Measurements from ENCODE around the gene KDM5B. TPM values are rescaled to one million over a fixed set of nuclear protein-coding genes. Genes with fewer than 3 reads are reported as not detected.
"Not testable (repeated sequence)": the region's sequence is repeated elsewhere in the genome, so short reads cannot be mapped to it uniquely, and the experiment has no call there.

Gene KDM5B
- total RNA-seq, 1 experiment from 2014 or later: 86.7 TPM

- CTCF ChIA-PET: no interaction called here
Measured at GRCh38 chr1:202716654-202717053, 91.6 kb downstream of the KDM5B start.

GRCh38 chr1:202714202-202714601 lies 94.0 kb downstream of the KDM5B start:
- H3K4me1 Mint-ChIP-seq (ENCODE audit: low read depth, unreplicated experiment); H3K36me3 Mint-ChIP-seq (ENCODE audit: insufficient read depth, unreplicated experiment); DNase-seq; BruUV-seq (replicated peaks); H3K4me3 Mint-ChIP-seq (ENCODE audit: low read depth, unreplicated experiment); H3K9me3 Mint-ChIP-seq (ENCODE audit: low read depth, unreplicated experiment); H3K27ac Mint-ChIP-seq (ENCODE audit: unreplicated experiment): not testable (repeated sequence)
- CTCF ChIA-PET: interaction anchor here (0.7 to 1.0 kb wide), 2 partner anchors 33 to 55 kb away, joined by 3 to 5 read pairs; no protein-coding TSS in a partner anchor
- peaks cover 57% of the 10 kb centered on the region for H3K27me3 Mint-ChIP-seq (ENCODE audit: unreplicated experiment)
- intact Hi-C loops (cut with micrococcal nuclease; ENCODE audit: unreplicated experiment): loop anchor here (10.0 kb wide), 1 partner anchor 529 kb away; no protein-coding TSS in a partner anchor

More at GRCh38 chr1:202716654-202717053, 91.6 kb downstream of the KDM5B start:
- peaks cover 3% of the 10 kb centered on the region for H3K36me3 Mint-ChIP-seq (ENCODE audit: insufficient read depth, unreplicated experiment)
- no peak for TF ChIP-seq CTCF (IDR thresholded peaks at IDR 0.05; ENCODE audit: unreplicated experiment)
- no peak for DNase-seq
- H3K4me1 Mint-ChIP-seq (ENCODE audit: low read depth, unreplicated experiment): peaks cover 10% of the 10 kb centered on the region
- no peak overlapping the region for H3K27ac Mint-ChIP-seq (ENCODE audit: unreplicated experiment)
- no peak overlapping the region for H3K4me3 Mint-ChIP-seq (ENCODE audit: low read depth, unreplicated experiment)
- peaks cover 33% of the 10 kb centered on the region for H3K27me3 Mint-ChIP-seq (ENCODE audit: unreplicated experiment)
- no TSS peak for BruUV-seq (replicated peaks)
- intact Hi-C loops (cut with micrococcal nuclease; ENCODE audit: unreplicated experiment): loop anchor here (5.0 to 10.0 kb wide), 2 partner anchors 254 to 532 kb away; no protein-coding TSS in a partner anchor
- H3K9me3 Mint-ChIP-seq (ENCODE audit: low read depth, unreplicated experiment): no peaks in the 10 kb centered on the region

- DNase-seq: peak; percentile 49
- H3K36me3 Mint-ChIP-seq (ENCODE audit: insufficient read depth, unreplicated experiment): no peaks in the 10 kb centered on the region
- no peak overlapping the region for H3K27ac Mint-ChIP-seq (ENCODE audit: unreplicated experiment)
- no TSS peak for BruUV-seq (replicated peaks)
- no peak overlapping the region for H3K4me3 Mint-ChIP-seq (ENCODE audit: low read depth, unreplicated experiment)
- TF ChIP-seq CTCF (IDR thresholded peaks at IDR 0.05; ENCODE audit: unreplicated experiment): no peak
- CTCF ChIA-PET: interaction anchor here (0.6 to 1.6 kb wide), 6 partner anchors 13 to 360 kb away, joined by 3 to 8 read pairs (median 4); no protein-coding TSS in a partner anchor
- intact Hi-C loops (cut with micrococcal nuclease; ENCODE audit: unreplicated experiment): loop anchor here (10.0 kb wide), 1 partner anchor 528 kb away; no protein-coding TSS in a partner anchor
- H3K4me1 Mint-ChIP-seq (ENCODE audit: low read depth, unreplicated experiment): peaks cover 10% of the 10 kb centered on the region
- H3K9me3 Mint-ChIP-seq (ENCODE audit: low read depth, unreplicated experiment): no peaks in the 10 kb centered on the region
- H3K27me3 Mint-ChIP-seq (ENCODE audit: unreplicated experiment): peaks cover 68% of the 10 kb centered on the region
Measured at GRCh38 chr1:202713110-202713509, 95.1 kb downstream of the KDM5B start.

GRCh38 chr1:202711949-202712635 lies 96.1 kb downstream of the KDM5B start:
- Mint-ChIP-seq H3K4me1 (ENCODE audit: low read depth, unreplicated experiment) (peaks cover 10% of the 10 kb centered on the region), H3K4me3 (ENCODE audit: low read depth, unreplicated experiment) (no peak overlapping the region), H3K36me3 (ENCODE audit: insufficient read depth, unreplicated experiment) (no peaks in the 10 kb centered on the region), H3K9me3 (ENCODE audit: low read depth, unreplicated experiment) (no peaks in the 10 kb centered on the region), H3K27me3 (ENCODE audit: unreplicated experiment) (peaks cover 79% of the 10 kb centered on the region), H3K27ac (ENCODE audit: unreplicated experiment) (no peak overlapping the region)
- TF ChIP-seq CTCF (IDR thresholded peaks at IDR 0.05; ENCODE audit: unreplicated experiment): no peak
- DNase-seq: no peak
- CTCF ChIA-PET: interaction anchor here (0.5 to 1.6 kb wide), 4 partner anchors 12 to 248 kb away, joined by 3 to 6 read pairs (median 4); no protein-coding TSS in a partner anchor
- intact Hi-C loops (cut with micrococcal nuclease; ENCODE audit: unreplicated experiment): loop anchor here (10.0 kb wide), 1 partner anchor 527 kb away; no protein-coding TSS in a partner anchor
- no TSS peak for BruUV-seq (replicated peaks)
